Loucy (cell line): Measurements from ENCODE around the gene RPL41.

Experiments used
- CTCF ChIP-seq: fragments of 200-600 bp; sonication (generic); conservative IDR thresholded peaks from 2 replicates; pipeline ENCODE4 v1.5.1; 2014; ENCODE audit warnings: mild to moderate bottlenecking, antibody characterized with exemption, low read length
- EZH2phosphoT487 ChIP-seq: fragments of 200-600 bp; IDR thresholded peaks from 2 replicates; pipeline ENCODE4 v1.6.1; 2018; ENCODE audit warnings: antibody characterized with exemption, mild to moderate bottlenecking, moderate library complexity, borderline replicate concordance

- TF ChIP-seq CTCF (no peak), EZH2phosphoT487 (no peak)
These were observed 47.3 kb downstream of the RPL41 start for GRCh38 chr12:56163533-56164344.
